ENCODE data around the gene MCM9.
"Not testable (repeated sequence)": the region's sequence is repeated elsewhere in the genome, so short reads cannot be mapped to it uniquely, and the experiment has no call there.

MCM9 gene

DNA sequence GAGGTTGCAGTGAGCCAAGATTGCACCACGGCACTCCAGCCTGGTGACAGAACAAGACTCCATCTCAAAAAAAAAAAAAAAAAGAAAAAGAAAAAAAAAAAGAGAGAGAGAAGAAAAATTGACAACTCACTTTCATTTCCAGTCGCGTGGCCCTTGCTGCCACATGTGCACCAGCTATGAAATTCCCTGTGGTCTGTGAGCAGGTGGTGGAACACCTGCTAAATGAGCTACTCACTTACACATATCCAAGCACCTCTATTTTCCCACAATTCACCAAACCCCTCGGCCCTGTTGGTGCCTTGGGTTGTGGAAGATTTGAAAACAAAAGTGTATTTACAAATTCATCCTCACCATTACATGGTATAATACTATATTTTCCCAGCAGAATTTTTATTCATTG, 146.3 kb downstream of the MCM9 start:
- no peak for DNase-seq

DNA sequence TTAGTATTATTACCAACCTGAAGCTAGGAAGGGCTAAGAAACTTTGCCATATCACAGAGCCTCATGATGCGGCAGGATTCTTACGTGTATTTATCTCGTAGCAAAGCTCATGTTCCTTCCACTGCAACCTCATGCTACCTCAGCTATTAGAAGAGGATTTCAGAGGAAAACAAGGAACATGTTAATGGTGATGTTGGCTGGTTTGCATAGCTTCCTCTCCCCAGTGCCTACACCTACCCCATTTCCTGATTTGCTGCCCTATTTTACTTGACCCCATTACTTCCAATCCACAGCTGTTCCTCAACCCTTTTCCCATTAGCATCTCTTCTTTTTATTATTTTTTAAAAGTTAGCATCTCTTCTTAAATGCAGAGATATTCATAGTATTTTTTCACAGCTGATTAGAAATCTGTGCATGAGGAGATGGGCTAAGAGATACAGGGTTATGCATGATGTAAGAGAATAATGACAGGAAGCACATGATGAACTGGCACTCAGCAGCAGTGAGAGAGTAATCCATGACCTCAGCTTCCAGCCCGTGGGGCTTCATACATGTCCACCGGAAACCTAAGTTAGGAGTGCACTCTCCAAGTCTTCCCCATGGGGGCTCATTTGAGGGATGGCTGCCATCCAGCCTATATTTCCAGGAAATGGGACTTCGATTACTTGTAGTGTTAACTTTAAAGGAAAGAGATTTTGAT, 147.1 kb downstream of the MCM9 start:
- no peak for DNase-seq

DNA sequence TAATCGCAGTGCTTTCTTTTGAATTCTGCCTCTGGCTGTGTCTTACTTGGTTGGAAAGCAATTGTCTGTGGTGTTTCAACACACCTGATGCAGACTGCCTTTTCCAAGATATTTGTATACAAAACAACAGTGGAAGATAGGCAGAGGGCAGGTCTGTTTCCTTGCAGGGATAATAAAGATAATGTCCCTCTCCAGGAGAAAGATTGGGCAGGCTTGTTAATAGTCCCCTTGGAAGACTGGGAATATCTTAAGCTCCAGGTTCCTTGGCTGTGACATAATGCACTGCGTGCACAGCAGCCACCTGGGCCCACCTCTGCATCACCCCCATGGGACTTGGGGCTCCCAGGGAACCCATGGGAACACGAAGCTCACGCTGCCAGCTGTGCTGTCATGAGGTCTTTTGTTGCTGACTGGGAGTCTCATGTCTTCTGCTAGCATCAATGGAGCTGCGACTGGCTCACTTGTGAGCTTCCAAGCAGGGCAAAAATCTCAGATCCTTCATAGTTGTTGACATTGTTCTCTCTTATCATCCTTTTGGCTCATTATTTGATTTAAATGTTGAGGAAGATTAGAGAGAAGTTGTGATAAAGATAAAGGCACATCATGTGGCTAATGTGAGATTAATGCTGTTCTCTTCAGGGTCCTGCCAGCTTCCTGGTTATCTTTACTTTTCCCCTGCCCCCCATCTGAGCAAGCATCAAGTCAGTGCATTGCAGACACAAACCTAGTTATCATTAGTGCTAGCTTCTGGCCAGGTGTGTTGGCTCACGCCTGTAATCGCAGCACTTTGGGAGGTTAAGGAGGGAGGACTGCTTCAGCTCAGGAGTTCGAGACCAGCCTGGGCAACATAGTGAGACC, 148.1 kb downstream of the MCM9 start:
- DNase-seq, result no peak

DNA sequence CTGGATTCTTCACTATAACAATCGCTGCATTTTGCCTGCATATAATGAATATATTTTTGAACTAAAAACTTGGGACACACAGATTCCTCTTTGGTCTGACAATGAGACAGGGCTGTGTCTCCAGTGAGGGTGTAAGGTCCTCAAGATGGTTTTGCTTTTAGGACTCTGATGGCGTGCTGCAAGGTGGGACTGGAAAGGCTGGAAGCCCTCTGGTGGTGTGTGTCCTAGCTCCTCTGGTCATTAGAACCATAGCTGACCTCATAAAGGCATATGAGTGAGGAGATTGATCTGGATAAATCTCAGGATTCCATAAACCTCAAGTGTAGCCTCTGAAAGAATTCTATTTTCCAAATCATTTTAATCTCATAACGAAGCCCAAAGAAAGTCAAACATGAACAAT, 149.4 kb downstream of the MCM9 start:
- DNase-seq, result no peak

DNA sequence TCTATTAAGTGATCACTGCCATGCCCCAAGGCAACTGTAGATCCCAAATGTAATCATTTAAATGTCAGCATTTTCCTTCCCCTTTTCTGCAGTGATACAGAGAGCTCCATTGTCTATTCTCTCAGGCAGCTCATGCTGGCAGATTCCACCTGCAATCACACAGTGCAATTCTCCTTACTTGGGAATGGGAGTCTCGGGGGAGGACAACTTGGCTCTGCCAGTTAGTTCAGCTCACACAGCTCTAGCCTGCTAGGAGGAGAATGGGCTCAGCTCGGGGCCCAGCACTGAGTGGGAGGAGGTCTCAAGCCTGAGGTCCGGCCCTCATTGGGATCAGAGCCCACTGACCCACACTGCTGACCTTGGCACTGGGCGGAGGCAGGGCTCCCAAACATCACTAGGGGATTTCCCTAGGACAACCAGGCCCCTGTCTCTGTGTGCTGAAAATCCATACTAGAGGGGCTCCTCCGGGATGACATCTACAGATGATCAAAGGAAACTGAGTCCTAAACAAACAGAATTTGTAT, 150.3 kb downstream of the MCM9 start:
- DNase-seq, result no peak

DNA sequence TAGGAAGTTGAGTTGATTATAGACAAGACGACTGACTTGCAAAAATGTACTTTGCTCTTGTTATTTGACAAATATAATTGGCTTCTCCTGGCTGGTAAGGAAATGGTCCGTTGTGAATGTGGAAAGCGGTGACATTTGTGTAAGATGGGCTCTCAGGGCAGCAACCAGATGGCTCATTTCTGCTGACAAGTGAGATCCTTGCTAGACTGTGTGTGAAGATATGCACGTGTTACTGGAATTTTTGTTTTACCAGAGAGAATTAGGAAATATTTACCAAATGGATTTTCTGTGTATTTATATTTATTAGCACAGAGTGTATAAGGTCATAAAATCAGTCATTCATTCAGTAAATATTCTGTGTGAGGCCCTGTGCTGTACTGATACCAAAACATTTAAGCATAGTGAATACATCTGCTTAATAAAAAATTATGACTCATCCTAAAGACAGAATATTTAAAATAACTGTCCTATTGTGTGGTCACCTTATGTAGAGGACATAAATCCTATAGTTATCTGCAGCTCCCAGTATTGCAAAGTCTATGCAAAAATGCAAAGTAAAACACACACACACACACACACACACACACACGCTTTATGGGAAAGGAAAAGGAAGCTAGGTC, 150.9 kb downstream of the MCM9 start:
- DNase-seq, result no peak

DNA sequence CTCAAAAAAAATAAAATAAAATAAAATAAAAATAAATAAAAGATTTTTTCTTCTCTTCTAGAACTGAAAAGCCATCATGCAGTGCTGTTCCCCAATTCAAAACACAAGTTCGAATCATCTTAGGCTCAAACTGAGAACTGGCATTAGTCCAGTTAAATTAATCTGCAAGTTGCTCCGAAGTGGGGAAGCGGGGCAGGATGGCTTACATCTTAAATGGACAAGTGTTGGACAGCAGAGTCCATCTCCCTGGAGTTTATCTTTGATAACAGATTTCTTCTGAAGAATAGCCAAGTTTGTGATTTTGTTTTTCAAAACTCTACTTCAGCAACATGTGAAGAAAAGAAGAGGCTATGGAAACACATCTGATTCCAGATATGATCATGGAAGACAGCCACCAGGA, 152.3 kb downstream of the MCM9 start:
- DNase-seq, result no peak

DNA sequence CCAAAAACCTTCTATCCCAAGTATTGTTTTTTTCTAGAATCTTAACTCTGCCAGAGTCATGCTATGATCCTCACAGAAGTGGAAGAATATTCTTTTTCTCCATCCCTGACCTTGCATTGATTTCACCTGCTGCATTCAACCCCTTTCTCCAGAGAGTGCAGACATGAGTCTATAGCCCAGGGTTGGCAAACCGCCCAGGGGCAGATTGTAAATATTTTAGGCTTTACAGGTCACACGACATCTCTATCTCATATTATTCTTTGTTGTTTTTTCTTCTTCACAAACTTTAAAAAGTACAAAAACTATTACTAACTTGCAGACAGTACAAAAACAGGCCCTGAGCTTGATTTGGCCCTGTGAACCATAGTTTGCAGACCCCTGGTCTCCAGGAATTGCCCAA, 153.1 kb downstream of the MCM9 start:
- no peak for DNase-seq

DNA sequence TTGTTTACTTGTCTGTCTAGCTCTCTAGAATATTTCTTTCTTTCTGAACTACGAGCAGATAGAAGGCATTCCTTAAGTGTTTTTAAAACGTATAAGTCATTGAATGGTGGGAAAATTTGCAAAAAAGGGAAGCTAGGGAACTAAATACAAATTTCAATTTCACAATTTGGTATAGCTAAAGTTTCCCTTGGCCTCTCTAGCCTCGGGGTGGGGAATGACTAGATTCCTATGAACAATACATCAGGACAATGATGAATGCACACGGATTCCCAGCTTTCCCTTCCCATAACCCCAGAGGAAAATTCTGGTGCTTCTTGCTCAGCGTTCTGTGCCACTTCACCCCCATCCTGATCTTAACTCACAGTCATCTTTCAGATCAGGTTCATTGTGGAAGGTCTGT, 154.3 kb downstream of the MCM9 start:
- no peak for DNase-seq

DNA sequence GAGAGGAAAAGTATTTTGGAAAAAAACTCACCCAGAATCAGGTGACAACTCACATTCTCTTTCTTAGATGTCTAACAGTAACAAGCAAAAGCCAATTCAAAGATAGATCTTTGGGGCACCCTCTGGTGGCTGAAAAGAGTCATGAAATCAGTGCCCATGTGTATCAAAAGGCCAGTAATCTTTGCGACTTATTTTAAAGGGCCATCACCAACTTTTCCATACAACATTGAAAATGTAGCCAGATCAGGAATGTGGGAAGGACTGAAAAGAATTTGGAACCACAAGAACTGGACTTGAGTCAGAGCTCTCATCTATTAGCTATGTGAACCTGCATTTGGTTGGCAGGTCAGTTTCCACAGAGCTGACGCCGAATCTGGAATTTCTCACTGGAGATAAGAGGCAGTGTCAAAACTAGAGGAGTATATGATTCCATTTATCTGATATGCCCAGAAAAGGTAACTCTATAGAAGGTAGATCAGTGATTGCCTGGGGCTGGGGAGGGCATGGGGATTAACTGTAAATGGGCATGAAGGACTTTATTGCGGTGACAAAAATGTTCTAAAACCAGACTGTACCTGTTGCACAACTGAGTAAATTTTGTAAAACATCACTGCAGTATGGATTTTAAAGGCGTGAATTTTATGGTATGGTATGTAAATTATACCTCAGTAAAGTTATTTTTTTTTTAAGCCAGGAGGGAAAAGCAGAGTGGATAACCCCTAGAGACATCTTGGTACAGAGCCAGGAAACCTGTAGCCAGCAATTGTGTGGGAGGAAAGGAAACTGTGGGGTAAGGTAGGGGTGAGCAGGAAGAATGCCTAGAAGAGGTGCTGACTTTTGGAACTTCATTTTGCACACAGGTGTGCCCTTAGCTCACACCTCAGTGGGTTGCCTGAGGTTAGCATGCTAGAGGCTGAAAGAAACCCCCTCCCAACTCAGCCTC, 158.1 kb downstream of the MCM9 start:
- DNase-seq, result peak; percentile 77

DNA sequence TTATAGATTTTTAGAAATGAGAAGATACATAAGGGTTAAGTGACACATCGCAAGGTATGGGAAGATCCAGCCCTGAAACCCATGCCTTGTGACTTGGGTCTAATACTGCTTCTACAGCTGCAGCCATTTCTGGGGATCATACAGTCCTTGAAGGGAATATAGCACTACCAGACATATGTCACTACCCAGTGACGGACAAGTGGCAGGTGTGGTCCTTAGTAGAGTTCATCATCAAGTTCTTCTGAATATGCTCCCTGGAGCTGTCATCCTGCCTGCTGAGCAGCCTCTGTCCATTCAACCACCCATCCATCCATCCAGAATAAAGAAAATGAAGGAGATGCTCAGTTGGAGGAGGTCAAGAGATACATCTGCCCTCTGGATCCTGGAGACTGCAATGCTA, 159.6 kb downstream of the MCM9 start:
- no peak for DNase-seq

DNA sequence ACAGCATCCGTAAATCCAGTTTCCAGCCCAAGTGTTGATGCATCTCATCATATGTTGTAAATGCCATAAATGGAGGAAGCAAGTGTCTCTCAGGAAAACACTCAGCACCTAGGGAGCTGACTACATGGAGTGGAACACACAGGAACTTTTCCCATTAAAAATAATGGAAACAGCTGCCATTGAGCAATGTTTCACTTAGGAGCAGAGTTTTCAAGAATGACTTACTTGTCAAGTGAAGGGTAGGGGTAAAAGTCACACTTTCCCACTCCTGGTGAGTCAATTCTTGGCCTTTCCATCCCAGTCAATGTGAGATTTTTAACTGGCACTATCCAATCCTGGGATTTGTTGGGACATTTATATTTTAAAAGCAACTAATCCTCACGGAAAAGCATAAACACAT, 160.4 kb downstream of the MCM9 start:
- no peak for DNase-seq

DNA sequence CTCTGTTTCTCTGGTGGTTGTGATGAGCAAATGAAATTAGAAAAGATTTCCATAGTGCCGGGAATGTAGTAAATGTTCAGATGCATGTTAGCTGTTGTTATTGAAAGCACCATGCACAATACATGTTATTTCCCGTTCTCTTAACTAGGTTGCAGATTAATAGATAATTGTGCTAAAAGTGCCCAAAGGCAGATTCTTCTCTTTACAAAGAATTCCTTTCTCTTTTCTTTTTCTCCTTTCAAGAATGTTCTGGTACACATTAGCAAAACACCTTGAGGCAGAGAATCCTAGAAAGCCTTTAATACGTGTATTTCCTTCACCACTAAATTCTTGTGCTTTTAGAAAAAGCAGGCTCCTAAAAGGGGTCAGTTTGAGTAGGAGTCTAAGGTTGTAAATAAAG, 162.1 kb downstream of the MCM9 start:
- no peak for DNase-seq

DNA sequence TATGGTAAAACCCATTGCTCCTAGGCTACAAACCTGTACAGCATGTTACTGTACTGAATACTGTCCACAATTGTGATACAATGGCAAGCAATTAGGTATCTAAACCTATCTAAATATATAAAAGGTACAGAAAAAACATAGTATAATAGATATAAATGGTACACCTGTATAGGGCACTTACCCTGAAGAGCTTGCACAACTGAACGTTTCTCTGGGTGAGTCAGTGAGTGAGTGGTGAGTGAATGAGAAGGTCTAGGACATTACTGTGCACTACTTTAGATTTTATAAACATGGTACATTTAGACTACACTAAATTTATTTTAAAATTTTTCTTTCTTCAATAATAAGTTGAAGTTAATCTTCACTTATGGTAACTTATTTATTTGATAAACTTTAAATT, 163.7 kb downstream of the MCM9 start:
- no peak for DNase-seq

DNA sequence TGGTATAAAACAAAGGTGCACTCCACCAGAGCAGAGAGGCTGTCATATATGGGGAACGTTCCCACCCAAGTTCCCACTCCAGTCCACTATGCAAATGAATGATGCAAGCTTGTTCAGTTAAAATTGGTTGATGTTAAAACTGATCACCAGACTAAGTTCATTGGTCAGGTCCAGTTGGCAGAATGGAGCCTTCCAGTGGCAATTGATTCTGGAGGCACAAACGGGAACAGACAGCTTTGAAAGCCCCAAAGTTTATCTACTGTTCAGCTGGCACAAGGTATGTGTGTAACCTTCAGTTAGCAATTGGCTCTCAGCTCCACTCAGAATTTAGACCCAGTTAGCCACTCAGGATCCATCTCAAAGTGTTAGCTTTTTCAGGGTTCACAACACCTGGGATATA, 164.1 kb downstream of the MCM9 start:
- no peak for DNase-seq

DNA sequence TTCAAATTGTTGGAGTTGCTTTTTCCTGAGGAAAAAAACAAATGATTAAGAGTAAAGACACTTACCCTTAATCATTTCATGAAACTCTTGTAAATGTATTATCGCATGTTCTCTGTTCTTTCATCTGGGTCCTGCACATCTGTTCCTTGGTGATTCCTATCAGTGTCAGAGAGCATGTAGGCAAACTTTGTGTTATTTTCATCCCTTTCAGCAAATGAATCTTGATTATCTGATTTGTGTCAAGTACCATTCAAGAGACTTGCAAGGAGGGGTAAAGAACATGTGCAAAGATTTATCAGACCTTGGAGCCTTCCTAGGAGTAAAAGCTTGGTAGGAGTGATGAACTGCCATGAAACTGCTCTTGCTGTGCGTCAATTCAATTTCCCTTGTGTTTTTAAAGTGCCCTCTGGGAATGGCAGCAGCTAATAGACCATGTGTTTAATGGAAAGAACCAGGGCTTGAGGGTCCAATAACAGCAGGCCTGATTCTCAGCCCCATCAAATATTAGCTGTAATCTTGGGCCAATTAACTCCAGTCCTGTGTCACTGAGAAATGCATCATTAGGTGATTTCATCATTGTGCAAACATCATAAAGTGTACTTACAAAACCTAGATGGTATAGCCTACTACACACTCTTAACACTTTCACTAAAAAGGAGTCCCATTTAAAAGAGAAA, 164.7 kb downstream of the MCM9 start:
- no peak for DNase-seq

DNA sequence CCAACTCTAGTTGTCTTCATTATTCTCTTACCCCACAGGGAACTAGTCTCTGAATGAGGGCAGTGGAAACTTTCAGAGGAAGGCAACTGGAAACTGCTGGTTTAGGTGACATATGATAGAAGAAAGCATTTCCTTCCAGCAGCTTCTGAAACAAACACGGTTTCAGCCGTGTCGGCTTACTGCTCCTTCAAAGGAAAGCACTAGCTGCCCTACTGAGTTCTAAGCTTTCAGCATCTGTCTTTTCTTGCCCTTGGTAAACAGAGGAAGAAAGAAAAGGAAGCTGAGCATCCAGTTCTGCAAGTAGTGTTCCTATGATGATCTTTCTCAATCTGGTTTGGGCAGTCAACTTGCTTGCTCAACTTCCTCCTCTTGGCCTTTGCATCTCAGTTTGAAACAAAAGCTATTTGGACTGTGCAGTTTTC, 166.0 kb downstream of the MCM9 start:
- peak; percentile 48 for DNase-seq

DNA sequence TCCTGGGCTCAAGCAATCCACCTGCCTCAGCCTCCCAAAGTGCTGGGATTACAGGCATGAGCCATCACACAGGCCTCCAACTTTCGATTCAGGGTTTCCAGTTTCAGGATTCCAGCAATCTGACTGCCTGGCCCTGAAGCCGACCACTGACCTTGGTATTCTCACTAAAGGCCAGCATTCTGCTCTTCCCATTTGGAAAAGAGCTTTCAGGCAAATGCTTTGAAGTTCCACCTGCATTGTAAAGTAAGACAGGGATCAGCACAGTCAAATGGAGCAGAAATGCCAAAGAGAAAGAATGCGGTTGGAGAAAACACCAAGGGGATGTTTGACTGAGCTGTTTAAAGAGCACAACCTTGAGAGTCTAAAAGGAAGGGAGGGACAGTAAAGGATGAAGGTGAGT, 166.5 kb downstream of the MCM9 start:
- no peak for DNase-seq

DNA sequence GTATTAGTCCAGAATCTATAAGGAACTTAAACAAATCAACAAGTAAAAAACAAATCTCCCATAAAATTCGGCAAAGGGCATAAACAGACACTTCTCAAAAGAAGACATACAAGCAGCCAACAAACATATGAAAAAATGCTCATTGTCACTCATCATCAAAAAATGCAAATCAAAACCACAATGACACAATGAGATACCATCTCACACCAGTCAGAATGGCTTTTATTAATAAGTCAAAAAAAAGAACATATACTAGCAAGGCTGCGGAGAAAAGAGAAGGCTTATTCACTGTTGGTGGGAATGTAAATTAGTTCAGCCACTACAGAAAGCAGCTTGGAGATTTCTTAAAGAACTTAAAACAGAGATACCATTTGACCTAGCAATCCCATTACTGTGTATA, 169.6 kb downstream of the MCM9 start:
- DNase-seq, result not testable (repeated sequence)

DNA sequence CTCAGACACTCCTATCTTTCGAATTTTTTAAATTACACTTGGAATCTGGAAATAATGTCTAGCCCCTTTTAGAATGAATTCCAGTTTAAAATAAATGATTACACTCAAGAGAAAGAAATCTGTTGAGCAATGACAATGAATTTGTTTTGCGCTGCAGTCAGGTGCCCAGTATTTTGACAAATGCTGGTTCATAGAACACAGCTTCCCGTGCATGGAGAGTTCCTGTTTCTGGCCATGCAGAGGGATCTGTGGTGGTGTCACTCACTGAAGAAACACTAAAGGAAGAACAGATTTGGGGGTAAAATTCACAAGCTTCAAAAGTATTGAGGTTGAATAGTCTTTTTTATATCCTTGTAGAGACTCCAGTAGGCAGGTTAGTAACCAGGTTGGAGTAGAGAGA, 170.2 kb downstream of the MCM9 start:
- DNase-seq, result no peak
